IPS-20b (cell line): ENCODE results near the gene DCC.

Experiments
- H3K27ac ChIP-seq: one replicate; pipeline ENCODE4 v1.5.1; 2013; ENCODE audit warnings: low read length
- H3K27me3 ChIP-seq: 2 replicates; pipeline ENCODE4 v1.6.1; 2013; ENCODE audit warnings: mild to moderate bottlenecking, low read length, inconsistent platforms; ENCODE audit not compliant: insufficient read depth
- H3K36me3 ChIP-seq: 2 replicates; pipeline ENCODE4 v1.6.1; 2013; ENCODE audit warnings: low read depth, mild to moderate bottlenecking, inconsistent platforms, low read length, moderate library complexity; ENCODE audit not compliant: insufficient read depth
- H3K4me1 ChIP-seq: 2 replicates; pipeline ENCODE4 v1.6.1; 2013; ENCODE audit warnings: mild to moderate bottlenecking, control low read depth, inconsistent platforms, low read length, moderate library complexity; ENCODE audit not compliant: insufficient read depth
- H3K4me3 ChIP-seq: 2 replicates; pipeline ENCODE4 v1.5.1; 2013; ENCODE audit warnings: mild to moderate bottlenecking, low read length, inconsistent platforms
- H3K9ac ChIP-seq: 2 replicates; pipeline ENCODE4 v1.6.1; 2013; ENCODE audit warnings: low read depth, mild to moderate bottlenecking, inconsistent platforms, low read length, moderate library complexity
- H3K9me3 ChIP-seq: 2 replicates; pipeline ENCODE4 v1.6.1; 2013; ENCODE audit warnings: mild to moderate bottlenecking, low read depth, low read length, inconsistent platforms; ENCODE audit not compliant: insufficient read depth

The DCC gene

GRCh38 chr18:52764316-52764715 lies 424.3 kb downstream of the DCC start:
- H3K27me3 ChIP-seq, result no peaks in the 10 kb centered on the region
- H3K4me3 ChIP-seq, result no peak overlapping the region
- H3K9ac ChIP-seq, result no peak overlapping the region
- no peak overlapping the region for H3K27ac ChIP-seq
- H3K9me3 ChIP-seq, result no peaks in the 10 kb centered on the region
- no peaks in the 10 kb centered on the region for H3K36me3 ChIP-seq
- no peaks in the 10 kb centered on the region for H3K4me1 ChIP-seq

GRCh38 chr18:52766002-52766545 lies 426.1 kb downstream of the DCC start:
- H3K9ac ChIP-seq, result no peak overlapping the region
- H3K9me3 ChIP-seq, result no peaks in the 10 kb centered on the region
- H3K4me1 ChIP-seq, result no peaks in the 10 kb centered on the region
- H3K4me3 ChIP-seq, result no peak overlapping the region
- no peak overlapping the region for H3K27ac ChIP-seq
- no peaks in the 10 kb centered on the region for H3K36me3 ChIP-seq
- no peaks in the 10 kb centered on the region for H3K27me3 ChIP-seq

DNA sequence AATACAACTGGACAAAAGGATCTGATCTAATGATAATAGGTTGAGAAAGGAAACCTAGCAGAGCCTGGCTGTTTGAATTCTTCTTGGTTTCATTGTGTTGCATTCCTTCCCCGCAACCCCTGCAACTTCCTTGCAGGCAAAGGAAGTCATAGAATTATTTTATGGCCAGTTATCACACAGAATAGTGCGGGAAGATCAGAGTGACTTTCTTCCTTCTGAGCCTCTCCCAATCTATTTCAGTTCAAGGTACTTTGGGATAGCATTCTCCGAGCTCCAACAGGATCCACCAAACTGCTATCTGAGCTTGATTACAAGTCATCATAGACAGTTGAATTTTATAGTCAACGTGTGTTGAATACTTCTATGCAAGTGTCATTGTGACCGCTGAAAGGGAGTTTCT lies 441.1 kb downstream of the DCC start:
- no peak overlapping the region for H3K27ac ChIP-seq
- no peaks in the 10 kb centered on the region for H3K36me3 ChIP-seq
- no peak overlapping the region for H3K9ac ChIP-seq
- no peaks in the 10 kb centered on the region for H3K4me1 ChIP-seq
- H3K9me3 ChIP-seq, result no peaks in the 10 kb centered on the region; the same call in 1 of the 2 replicates
- H3K27me3 ChIP-seq, result no peaks in the 10 kb centered on the region
- no peak overlapping the region for H3K4me3 ChIP-seq

DNA sequence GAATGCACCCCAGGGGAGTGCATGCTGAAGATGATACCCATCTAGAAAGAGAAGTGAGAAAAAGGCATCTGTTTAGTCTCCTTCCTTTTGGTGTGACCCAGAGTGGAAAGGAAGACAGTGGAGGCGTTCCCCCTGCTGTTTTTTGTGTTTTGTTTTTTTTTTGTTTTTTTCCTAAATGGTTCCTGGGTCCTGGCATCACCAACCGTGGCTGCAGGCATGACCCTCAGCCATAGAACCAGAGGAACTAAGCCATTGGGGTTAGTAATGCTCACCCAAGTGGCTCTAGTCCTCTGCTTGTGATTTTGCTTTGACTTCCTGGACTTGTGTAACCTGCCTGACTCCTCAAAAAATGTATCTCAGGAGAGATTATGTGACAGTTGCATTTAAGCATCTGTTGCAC lies 451.3 kb downstream of the DCC start:
- Histone ChIP-seq H3K9me3 (peaks cover 80% of the 10 kb centered on the region), H3K4me3 (peak overlapping the region; percentile 9; the same call in 1 of the 2 replicates)

GRCh38 chr18:52812834-52813233 lies 472.8 kb downstream of the DCC start:
- H3K4me3 ChIP-seq, result no peak overlapping the region
- no peaks in the 10 kb centered on the region for H3K27me3 ChIP-seq
- H3K36me3 ChIP-seq, result no peaks in the 10 kb centered on the region
- no peaks in the 10 kb centered on the region for H3K4me1 ChIP-seq
- H3K9ac ChIP-seq, result no peak overlapping the region
- H3K27ac ChIP-seq, result no peak overlapping the region
- H3K9me3 ChIP-seq, result no peaks in the 10 kb centered on the region

More for the DNA sequence above, 451.3 kb downstream of the DCC start:
- H3K4me1 ChIP-seq, result no peaks in the 10 kb centered on the region
- H3K27me3 ChIP-seq, result no peaks in the 10 kb centered on the region
- H3K36me3 ChIP-seq, result no peaks in the 10 kb centered on the region
- no peak overlapping the region for H3K27ac ChIP-seq
- no peak overlapping the region for H3K9ac ChIP-seq

DNA sequence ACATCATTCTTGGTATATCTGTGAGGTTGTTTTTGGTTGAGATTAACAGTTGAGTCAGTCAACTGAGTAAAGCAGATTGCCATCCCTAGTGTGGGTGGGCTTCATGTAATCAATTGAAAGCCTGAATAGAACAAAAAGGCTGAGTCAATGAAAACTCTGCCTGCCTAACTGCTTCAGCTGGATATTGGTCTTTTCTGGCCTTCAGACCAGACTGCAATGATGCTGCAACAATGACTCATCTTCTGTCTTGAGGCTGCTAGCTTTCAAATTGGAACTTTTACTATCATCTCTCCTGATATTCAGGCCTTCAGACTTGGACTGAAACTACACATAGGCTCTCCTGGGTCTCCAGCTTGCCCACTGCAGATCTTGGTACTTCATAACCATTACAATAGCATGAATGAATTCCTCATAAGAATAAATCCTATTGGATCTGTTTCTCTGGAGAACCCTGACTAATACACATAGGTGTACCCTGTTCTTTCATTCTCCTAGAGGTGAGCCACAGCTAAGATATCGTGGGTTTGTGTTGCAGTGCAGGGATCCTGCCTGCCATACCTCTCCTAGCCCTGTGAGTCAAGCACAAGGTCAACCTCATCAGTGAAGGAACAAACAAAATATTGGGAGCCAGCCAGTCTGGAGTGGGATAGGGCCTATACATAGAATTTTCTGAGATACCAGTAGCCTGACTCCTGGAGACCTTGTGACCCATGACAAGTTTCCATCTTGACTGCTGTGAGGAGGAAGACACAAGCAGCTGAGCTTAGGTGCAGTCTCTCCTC lies 473.8 kb downstream of the DCC start:
- no peaks in the 10 kb centered on the region for H3K36me3 ChIP-seq
- H3K9me3 ChIP-seq, result no peaks in the 10 kb centered on the region
- no peaks in the 10 kb centered on the region for H3K4me1 ChIP-seq
- no peak overlapping the region for H3K27ac ChIP-seq
- no peaks in the 10 kb centered on the region for H3K27me3 ChIP-seq
- H3K4me3 ChIP-seq, result no peak overlapping the region
- no peak overlapping the region for H3K9ac ChIP-seq

DNA sequence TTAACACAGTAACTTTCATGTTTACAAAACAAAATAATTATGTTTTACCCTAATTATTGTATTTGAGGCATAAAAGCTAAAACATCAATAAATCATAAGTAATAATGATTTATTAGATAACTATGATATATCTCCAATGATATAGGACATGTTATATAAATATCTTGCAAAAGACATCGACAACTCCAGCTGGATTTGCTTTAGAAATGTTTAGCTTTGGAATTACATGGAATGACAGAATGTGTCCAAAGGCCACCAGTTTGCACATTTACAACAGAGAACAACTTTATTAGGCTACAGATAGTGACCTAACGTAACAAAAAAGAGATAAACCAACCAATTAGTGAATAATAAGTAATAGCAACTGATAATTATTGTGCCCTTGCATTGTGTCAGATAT lies 475.7 kb downstream of the DCC start:
- H3K9ac ChIP-seq, result no peak overlapping the region
- H3K27me3 ChIP-seq, result no peaks in the 10 kb centered on the region
- no peaks in the 10 kb centered on the region for H3K36me3 ChIP-seq
- H3K4me3 ChIP-seq, result no peak overlapping the region
- no peak overlapping the region for H3K27ac ChIP-seq
- no peaks in the 10 kb centered on the region for H3K9me3 ChIP-seq
- no peaks in the 10 kb centered on the region for H3K4me1 ChIP-seq

GRCh38 chr18:52816121-52816520 lies 476.1 kb downstream of the DCC start:
- Histone ChIP-seq H3K4me1 (no peaks in the 10 kb centered on the region), H3K4me3 (no peak overlapping the region), H3K27me3 (no peaks in the 10 kb centered on the region), H3K9me3 (no peaks in the 10 kb centered on the region), H3K9ac (no peak overlapping the region), H3K27ac (no peak overlapping the region), H3K36me3 (no peaks in the 10 kb centered on the region)

- H3K27ac ChIP-seq, result no peak overlapping the region
- H3K9ac ChIP-seq, result no peak overlapping the region
- no peaks in the 10 kb centered on the region for H3K36me3 ChIP-seq
- H3K27me3 ChIP-seq, result peaks cover 37% of the 10 kb centered on the region
- no peaks in the 10 kb centered on the region for H3K9me3 ChIP-seq
- no peak overlapping the region for H3K4me3 ChIP-seq
- H3K4me1 ChIP-seq, result no peaks in the 10 kb centered on the region
Observed at GRCh38 chr18:52822160-52822559, 482.2 kb downstream of the DCC start.

DNA sequence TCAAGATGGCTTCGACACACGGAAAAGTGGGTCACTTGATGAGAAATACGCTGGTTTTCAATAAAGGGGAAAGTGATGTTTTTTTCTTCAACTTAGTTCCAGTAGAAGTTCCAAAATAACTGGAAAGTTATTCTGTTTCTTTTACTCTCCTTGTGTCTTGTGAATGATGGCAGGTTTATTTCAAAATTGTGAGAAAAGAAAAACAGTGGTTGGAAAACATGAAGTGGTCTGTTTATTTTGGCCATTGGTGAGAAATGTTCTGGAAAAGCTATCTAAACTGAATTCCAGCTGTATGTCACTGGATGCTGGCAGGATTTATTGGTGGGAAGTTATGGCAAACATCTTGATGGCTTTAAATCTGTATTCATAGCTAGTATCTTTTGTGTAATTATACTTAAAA lies 484.1 kb downstream of the DCC start:
- Histone ChIP-seq H3K36me3 (no peaks in the 10 kb centered on the region), H3K27ac (no peak overlapping the region), H3K9ac (no peak overlapping the region), H3K27me3 (peaks cover 56% of the 10 kb centered on the region), H3K4me3 (no peak overlapping the region), H3K4me1 (no peaks in the 10 kb centered on the region), H3K9me3 (no peaks in the 10 kb centered on the region)

- Histone ChIP-seq H3K9me3 (no peaks in the 10 kb centered on the region), H3K36me3 (no peaks in the 10 kb centered on the region), H3K4me1 (no peaks in the 10 kb centered on the region), H3K9ac (no peak overlapping the region), H3K27ac (no peak overlapping the region), H3K27me3 (peaks cover 81% of the 10 kb centered on the region), H3K4me3 (no peak overlapping the region)
Observed at GRCh38 chr18:52826994-52827393, 487.0 kb downstream of the DCC start.

DNA sequence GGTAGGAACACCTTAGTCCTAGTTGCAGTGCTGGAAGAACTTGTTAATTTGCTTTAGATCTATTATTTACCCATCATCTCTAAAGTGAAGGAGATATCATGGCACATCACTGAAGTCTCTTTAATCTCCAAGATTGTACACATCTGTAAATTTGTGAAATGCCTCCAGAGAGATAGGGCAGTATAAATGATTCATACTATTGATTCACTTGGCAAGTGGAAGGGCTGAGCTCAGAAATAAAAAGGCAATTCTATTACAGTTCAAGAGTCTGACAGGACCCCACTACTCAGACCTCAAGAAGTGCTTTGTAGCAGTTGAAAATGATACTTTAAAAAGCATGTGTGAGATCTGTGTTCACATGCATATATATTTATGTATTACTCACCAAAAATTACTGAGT lies 489.3 kb downstream of the DCC start:
- Histone ChIP-seq H3K4me1 (no peaks in the 10 kb centered on the region), H3K9me3 (no peaks in the 10 kb centered on the region), H3K27me3 (peaks cover 73% of the 10 kb centered on the region), H3K4me3 (no peak overlapping the region), H3K9ac (no peak overlapping the region), H3K36me3 (no peaks in the 10 kb centered on the region), H3K27ac (no peak overlapping the region)
